Ascending aorta (tissue), 2 donors: ENCODE data around the gene HSPG2. TPM values are rescaled to one million over a fixed set of nuclear protein-coding genes. Genes with fewer than 3 reads are reported as not detected.

ENCODE experiments used
- DNase-seq, 2 donors: peaks; one replicate each; pipeline ENCODE4 v3.0.0-alpha.2; 2019; ENCODE audit warnings: low spot score in 2 of 2
- H3K27ac ChIP-seq, 2 donors: fragments of 200-600 bp; sonication (generic); one replicate each; pipeline ENCODE4 v1.5.1; 2016 to 2017; ENCODE audit warnings: mild to moderate bottlenecking in 1 of 2
- H3K27me3 ChIP-seq: fragments of 200-600 bp; sonication (generic); one replicate; pipeline ENCODE4 v1.5.1; 2017
- H3K36me3 ChIP-seq, 2 donors: fragments of 200-600 bp; sonication (generic); one replicate each; pipeline ENCODE4 v1.5.1; 2016
- H3K4me1 ChIP-seq, 2 donors: fragments of 200-600 bp; sonication (generic); one replicate each; pipeline ENCODE4 v1.5.1; 2016 to 2017; ENCODE audit warnings: mild to moderate bottlenecking in 1 of 2
- H3K4me3 ChIP-seq, 2 donors: fragments of 200-600 bp; sonication (generic); one replicate each; pipeline ENCODE4 v1.5.1; 2016 to 2017; ENCODE audit warnings: mild to moderate bottlenecking in 1 of 2
- H3K9me3 ChIP-seq, 2 donors: fragments of 200-600 bp; sonication (generic); one replicate each; pipeline ENCODE4 v1.5.1; 2016
- intact Hi-C: fragments of 100-400 bp; cut with DNase I; formaldehyde crosslinking; loops from one replicate; pipeline ENCODE4 v1.15.1; 2023
- total RNA-seq: library from RNA; depleted of rRNA; stranded (reverse); fragments of >200 nt; gene quantifications from one replicate; pipeline ENCODE4 v1.1.0, GENCODE V29; 2016
- TF ChIP-seq, protein P1 (sequence below), 3 experiments: fragments of 200-600 bp in 2 of 3; fragments of 450-650 bp in 1 of 3; sonication (generic) in 2 of 3; IDR thresholded peaks; one replicate each; pipeline ENCODE4 v1.5.1; 2016 to 2019; ENCODE audit warnings: antibody characterized with exemption in 3 of 3, mild to moderate bottlenecking in 1 of 3, moderate library complexity in 1 of 3

The HSPG2 gene
- total RNA-seq, 1 donor from 2014 or later: 1,294 TPM

DNA sequence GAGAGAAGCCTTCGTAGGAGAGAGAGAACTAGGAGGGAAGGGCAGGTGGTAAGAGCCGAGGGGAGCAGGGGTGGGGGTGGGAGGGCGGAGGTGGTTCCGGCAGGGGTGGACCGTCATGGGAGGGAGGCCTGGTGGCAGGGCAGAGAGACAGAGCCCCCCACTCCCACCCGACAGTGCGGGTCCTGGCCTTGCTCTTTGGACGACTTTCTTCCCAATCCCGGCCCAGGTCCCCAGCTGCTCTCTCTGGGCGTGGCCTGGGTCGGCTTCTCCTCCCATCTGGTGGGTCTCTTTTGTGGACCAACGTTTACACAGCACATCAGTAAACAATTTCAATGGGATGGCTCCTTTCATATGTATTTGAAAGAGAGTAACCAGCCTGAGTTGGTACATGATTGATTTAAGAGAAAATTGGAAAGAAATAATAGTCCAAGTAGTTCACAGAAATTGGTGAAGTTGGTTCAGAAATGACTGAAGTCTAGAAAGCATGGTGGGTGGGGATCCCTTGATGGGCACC lies 68.1 kb downstream of the HSPG2 start:
- peaks cover 17% of the 10 kb centered on the region in 2 donors for H3K4me1 ChIP-seq
- H3K4me3 ChIP-seq: no peak overlapping the region
- no peaks in the 10 kb centered on the region for H3K27me3 ChIP-seq
- TF ChIP-seq, protein P1, sequence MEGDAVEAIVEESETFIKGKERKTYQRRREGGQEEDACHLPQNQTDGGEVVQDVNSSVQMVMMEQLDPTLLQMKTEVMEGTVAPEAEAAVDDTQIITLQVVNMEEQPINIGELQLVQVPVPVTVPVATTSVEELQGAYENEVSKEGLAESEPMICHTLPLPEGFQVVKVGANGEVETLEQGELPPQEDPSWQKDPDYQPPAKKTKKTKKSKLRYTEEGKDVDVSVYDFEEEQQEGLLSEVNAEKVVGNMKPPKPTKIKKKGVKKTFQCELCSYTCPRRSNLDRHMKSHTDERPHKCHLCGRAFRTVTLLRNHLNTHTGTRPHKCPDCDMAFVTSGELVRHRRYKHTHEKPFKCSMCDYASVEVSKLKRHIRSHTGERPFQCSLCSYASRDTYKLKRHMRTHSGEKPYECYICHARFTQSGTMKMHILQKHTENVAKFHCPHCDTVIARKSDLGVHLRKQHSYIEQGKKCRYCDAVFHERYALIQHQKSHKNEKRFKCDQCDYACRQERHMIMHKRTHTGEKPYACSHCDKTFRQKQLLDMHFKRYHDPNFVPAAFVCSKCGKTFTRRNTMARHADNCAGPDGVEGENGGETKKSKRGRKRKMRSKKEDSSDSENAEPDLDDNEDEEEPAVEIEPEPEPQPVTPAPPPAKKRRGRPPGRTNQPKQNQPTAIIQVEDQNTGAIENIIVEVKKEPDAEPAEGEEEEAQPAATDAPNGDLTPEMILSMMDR (IDR thresholded peaks at IDR 0.05): no peak
- intact Hi-C loops: loop anchor here (1.0 to 2.0 kb wide), 2 partner anchors 29 to 96 kb away; no protein-coding TSS in a partner anchor
- peak overlapping the region; percentile 76 to 83 for H3K27ac ChIP-seq
- no peaks in the 10 kb centered on the region for H3K9me3 ChIP-seq
- H3K36me3 ChIP-seq: peaks cover 80 to 94% of the 10 kb centered on the region in 2 donors
- DNase-seq: no peak

DNA sequence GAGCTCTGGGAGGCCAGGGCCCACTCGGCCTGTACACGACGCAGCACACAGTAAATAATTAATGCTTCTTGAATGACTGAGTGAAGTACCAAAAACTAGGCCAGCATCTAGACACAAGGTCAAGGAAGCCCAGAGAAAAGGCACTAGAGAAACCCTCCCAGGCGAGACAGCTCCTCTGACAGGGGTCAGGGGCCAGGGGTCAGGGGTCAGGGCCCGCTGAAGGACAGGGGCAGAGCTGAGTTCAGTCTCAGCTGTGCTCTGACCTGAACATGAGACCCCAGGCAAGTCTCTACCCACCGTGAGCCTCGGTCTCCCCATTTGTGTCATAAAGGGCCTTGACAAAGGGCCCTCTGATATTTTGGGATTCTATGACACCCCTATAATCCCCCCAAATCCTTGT lies 68.6 kb downstream of the HSPG2 start:
- TF ChIP-seq, protein P1 (IDR thresholded peaks at IDR 0.05): no peak
- Histone ChIP-seq H3K4me1 (peaks cover 17% of the 10 kb centered on the region in 2 donors), H3K9me3 (no peaks in the 10 kb centered on the region), H3K36me3 (peaks cover 80 to 93% of the 10 kb centered on the region in 2 donors), H3K4me3 (no peak overlapping the region), H3K27me3 (no peaks in the 10 kb centered on the region), H3K27ac (peak overlapping the region in 1 of 2 donors; percentile 76)
- intact Hi-C loops: loop anchor here (1.0 to 2.0 kb wide), 2 partner anchors 30 to 96 kb away; no protein-coding TSS in a partner anchor
- DNase-seq: no peak

DNA sequence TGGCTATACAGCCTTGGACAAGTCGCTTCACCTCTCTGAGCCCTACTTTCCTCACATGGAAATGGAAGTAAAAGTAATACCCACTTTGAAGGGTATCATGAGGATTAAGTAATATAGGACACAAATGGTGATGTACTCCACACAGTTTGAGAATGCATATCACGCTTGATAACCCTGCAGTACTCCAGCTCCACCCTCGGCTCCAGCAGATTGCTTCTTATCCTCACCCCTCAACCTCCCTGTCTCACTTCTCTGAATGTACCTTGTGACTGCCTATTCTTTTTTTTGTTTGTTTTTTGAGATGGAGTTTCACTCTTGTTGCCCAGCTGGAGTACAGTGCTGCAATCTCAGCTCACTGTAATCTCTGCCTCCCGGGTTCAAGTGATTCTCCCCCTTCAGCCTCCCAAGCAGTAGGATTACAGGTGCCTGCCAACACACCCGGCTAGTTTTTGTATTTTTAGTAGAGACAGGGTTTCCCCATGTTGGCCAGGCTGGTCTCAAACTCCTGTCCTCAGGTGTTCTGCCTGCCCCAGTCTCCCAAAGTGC lies 69.6 kb downstream of the HSPG2 start:
- H3K4me3 ChIP-seq: no peak overlapping the region
- no peaks in the 10 kb centered on the region for H3K9me3 ChIP-seq
- TF ChIP-seq, protein P1 (IDR thresholded peaks at IDR 0.05): no peak
- intact Hi-C loops: no loop called here
- DNase-seq: no peak
- peak overlapping the region in 1 of 2 donors; percentile 16 for H3K27ac ChIP-seq
- peaks cover 77 to 86% of the 10 kb centered on the region in 2 donors for H3K36me3 ChIP-seq
- peaks cover 16 to 17% of the 10 kb centered on the region in 2 donors for H3K4me1 ChIP-seq
- no peaks in the 10 kb centered on the region for H3K27me3 ChIP-seq

DNA sequence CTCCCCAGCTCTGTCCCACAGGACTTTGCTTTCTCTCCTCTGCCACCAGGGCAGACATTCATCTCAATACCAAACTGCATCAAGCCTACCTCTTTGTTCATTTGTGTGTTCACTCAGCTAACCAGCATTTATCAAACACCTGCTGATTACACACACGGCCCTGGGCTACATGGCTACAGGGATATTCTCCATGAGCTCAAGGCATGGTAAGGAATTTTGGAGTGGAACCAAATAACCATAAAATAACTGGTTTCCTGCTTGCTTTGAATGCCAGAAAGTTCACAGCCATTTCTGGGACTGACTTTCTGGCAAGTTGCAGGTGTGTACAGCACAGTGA lies 70.4 kb downstream of the HSPG2 start:
- Histone ChIP-seq H3K4me3 (no peak overlapping the region), H3K4me1 (peaks cover 12 to 13% of the 10 kb centered on the region in 2 donors), H3K27ac (no peak overlapping the region), H3K9me3 (no peaks in the 10 kb centered on the region), H3K36me3 (peaks cover 77 to 86% of the 10 kb centered on the region in 2 donors), H3K27me3 (no peaks in the 10 kb centered on the region)
- DNase-seq: no peak
- TF ChIP-seq, protein P1 (IDR thresholded peaks at IDR 0.05): no peak
- intact Hi-C loops: no loop called here

DNA sequence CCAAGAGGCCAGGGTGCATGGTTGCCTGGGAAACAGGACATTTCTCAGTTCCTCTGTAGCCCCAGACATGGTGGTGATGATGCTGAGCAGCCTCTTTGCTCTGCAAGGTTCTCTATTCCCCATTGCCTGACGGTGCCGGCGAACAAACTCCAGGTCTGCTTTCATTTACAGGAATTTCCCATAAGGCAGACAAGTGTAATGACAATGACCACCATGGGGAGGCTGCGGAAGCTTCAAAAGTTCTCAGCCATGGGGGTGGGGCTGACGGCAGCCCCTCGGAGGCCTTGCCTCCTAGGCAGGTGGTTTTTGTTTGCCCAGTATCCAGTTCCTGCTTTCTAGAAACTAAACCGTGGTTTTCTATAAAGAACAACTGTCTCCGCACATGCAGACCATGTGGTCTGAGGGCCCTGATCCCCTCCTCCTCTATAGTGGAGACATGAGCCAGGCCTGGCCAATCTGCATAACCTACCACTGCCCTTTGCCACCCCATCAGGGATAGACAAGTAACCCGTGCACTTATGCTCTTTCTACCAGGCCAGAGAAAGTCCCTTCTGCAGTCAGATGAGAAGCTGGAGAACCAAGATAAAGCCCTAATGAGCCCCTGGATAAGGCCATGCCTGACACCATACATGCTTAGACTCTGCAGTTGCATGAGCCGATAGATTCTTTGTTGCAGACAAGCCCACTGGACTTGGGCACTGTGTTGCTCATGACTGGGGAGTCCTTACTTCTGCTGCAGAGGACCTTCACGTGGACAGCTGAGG lies 71.0 kb downstream of the HSPG2 start:
- Histone ChIP-seq H3K27me3 (no peaks in the 10 kb centered on the region), H3K36me3 (peaks cover 77 to 86% of the 10 kb centered on the region in 2 donors), H3K4me3 (no peak overlapping the region), H3K27ac (no peak overlapping the region), H3K9me3 (no peaks in the 10 kb centered on the region), H3K4me1 (peaks cover 12 to 13% of the 10 kb centered on the region in 2 donors)
- intact Hi-C loops: no loop called here
- no peak for DNase-seq
- TF ChIP-seq, protein P1 (IDR thresholded peaks at IDR 0.05): no peak
